Mononuclear cell (primary cell): Measurements from ENCODE around the gene ALS2CL. TPM values are rescaled to one million over a fixed set of nuclear protein-coding genes. Genes with fewer than 3 reads are reported as not detected.

Experiments used
- H3K27me3 ChIP-seq: 2 replicates; pipeline ENCODE4 v1.6.0; 2011; ENCODE audit warnings: low read length, control low read depth; ENCODE audit not compliant: insufficient read depth
- H3K4me1 ChIP-seq: 2 replicates; pipeline ENCODE4 v1.5.1; 2011; ENCODE audit warnings: mild to moderate bottlenecking, low read length, control low read depth; ENCODE audit not compliant: insufficient read depth
- H3K4me3 ChIP-seq: 2 replicates; pipeline ENCODE4 v1.5.1; 2011; ENCODE audit warnings: mild to moderate bottlenecking, low read length, moderate library complexity
- H3K9me3 ChIP-seq: 2 replicates; pipeline ENCODE4 v1.5.1; 2011; ENCODE audit warnings: low read depth, mild to moderate bottlenecking, control low read depth, low read length
- total RNA-seq: library from RNA; depleted of rRNA; stranded (reverse); fragments of >200 nt; gene quantifications from one replicate; pipeline ENCODE4 v1.2.3, GENCODE V29; 2012

Gene ALS2CL
- total RNA-seq, 1 donor: 5.4 TPM

GRCh38 chr3:46660003-46660402, 33.5 kb downstream of the ALS2CL start:
- no peaks in the 10 kb centered on the region for H3K27me3 ChIP-seq
- no peaks in the 10 kb centered on the region for H3K4me1 ChIP-seq
- no peak overlapping the region for H3K4me3 ChIP-seq
- no peaks in the 10 kb centered on the region for H3K9me3 ChIP-seq

- Histone ChIP-seq H3K27me3 (no peaks in the 10 kb centered on the region), H3K4me3 (no peak overlapping the region), H3K9me3 (no peaks in the 10 kb centered on the region), H3K4me1 (no peaks in the 10 kb centered on the region)
Measured at GRCh38 chr3:46659285-46659684, 34.2 kb downstream of the ALS2CL start.

- no peak overlapping the region for H3K4me3 ChIP-seq
- peaks cover 5% of the 10 kb centered on the region for H3K9me3 ChIP-seq
- H3K4me1 ChIP-seq: no peaks in the 10 kb centered on the region
- H3K27me3 ChIP-seq: no peaks in the 10 kb centered on the region
Measured at GRCh38 chr3:46656778-46657556, 36.5 kb downstream of the ALS2CL start.

GRCh38 chr3:46655271-46655670, 38.2 kb downstream of the ALS2CL start:
- Histone ChIP-seq H3K4me1 (no peaks in the 10 kb centered on the region), H3K9me3 (peaks cover 13% of the 10 kb centered on the region), H3K27me3 (peaks cover 5% of the 10 kb centered on the region), H3K4me3 (no peak overlapping the region)

- no peaks in the 10 kb centered on the region for H3K4me1 ChIP-seq
- peaks cover 5% of the 10 kb centered on the region for H3K27me3 ChIP-seq
- H3K4me3 ChIP-seq: no peak overlapping the region
Measured at GRCh38 chr3:46651084-46651483, 42.4 kb downstream of the ALS2CL start.

GRCh38 chr3:46649436-46649835, 44.0 kb downstream of the ALS2CL start:
- H3K4me3 ChIP-seq: no peak overlapping the region
- peaks cover 13% of the 10 kb centered on the region for H3K9me3 ChIP-seq
- no peaks in the 10 kb centered on the region for H3K4me1 ChIP-seq
- peaks cover 5% of the 10 kb centered on the region for H3K27me3 ChIP-seq

More at GRCh38 chr3:46651084-46651483, 42.4 kb downstream of the ALS2CL start:
- H3K9me3 ChIP-seq: peaks cover 13% of the 10 kb centered on the region

GRCh38 chr3:46648096-46648495, 45.4 kb downstream of the ALS2CL start:
- Histone ChIP-seq H3K27me3 (peaks cover 5% of the 10 kb centered on the region), H3K9me3 (peaks cover 13% of the 10 kb centered on the region), H3K4me1 (no peaks in the 10 kb centered on the region), H3K4me3 (no peak overlapping the region)

GRCh38 chr3:46646700-46647099, 46.8 kb downstream of the ALS2CL start:
- peaks cover 5% of the 10 kb centered on the region for H3K9me3 ChIP-seq
- no peaks in the 10 kb centered on the region for H3K4me1 ChIP-seq
- peaks cover 2% of the 10 kb centered on the region for H3K27me3 ChIP-seq
- H3K4me3 ChIP-seq: no peak overlapping the region

- H3K9me3 ChIP-seq: no peaks in the 10 kb centered on the region
- H3K4me1 ChIP-seq: no peaks in the 10 kb centered on the region
- no peak overlapping the region for H3K4me3 ChIP-seq
- no peaks in the 10 kb centered on the region for H3K27me3 ChIP-seq
Measured at GRCh38 chr3:46643701-46644100, 49.8 kb downstream of the ALS2CL start.

- Histone ChIP-seq H3K27me3 (no peaks in the 10 kb centered on the region), H3K4me1 (no peaks in the 10 kb centered on the region), H3K9me3 (no peaks in the 10 kb centered on the region), H3K4me3 (no peak overlapping the region)
Measured at GRCh38 chr3:46642971-46643370, 50.5 kb downstream of the ALS2CL start.

GRCh38 chr3:46640927-46641326, 52.6 kb downstream of the ALS2CL start:
- Histone ChIP-seq H3K4me1 (no peaks in the 10 kb centered on the region), H3K27me3 (no peaks in the 10 kb centered on the region), H3K4me3 (no peak overlapping the region), H3K9me3 (no peaks in the 10 kb centered on the region)

- H3K4me1 ChIP-seq: no peaks in the 10 kb centered on the region
- no peaks in the 10 kb centered on the region for H3K9me3 ChIP-seq
- H3K27me3 ChIP-seq: no peaks in the 10 kb centered on the region
- no peak overlapping the region for H3K4me3 ChIP-seq
Measured at GRCh38 chr3:46639221-46639620, 54.3 kb downstream of the ALS2CL start.

GRCh38 chr3:46634856-46635255, 58.6 kb downstream of the ALS2CL start:
- Histone ChIP-seq H3K4me3 (no peak overlapping the region), H3K9me3 (no peaks in the 10 kb centered on the region), H3K4me1 (peaks cover 6% of the 10 kb centered on the region)

GRCh38 chr3:46632792-46633191, 60.7 kb downstream of the ALS2CL start:
- Histone ChIP-seq H3K4me1 (peaks cover 14% of the 10 kb centered on the region), H3K9me3 (no peaks in the 10 kb centered on the region), H3K27me3 (no peaks in the 10 kb centered on the region), H3K4me3 (no peak overlapping the region)

More at GRCh38 chr3:46634856-46635255, 58.6 kb downstream of the ALS2CL start:
- H3K27me3 ChIP-seq: no peaks in the 10 kb centered on the region

GRCh38 chr3:46629551-46630517, 63.6 kb downstream of the ALS2CL start:
- H3K27me3 ChIP-seq: peaks cover 4% of the 10 kb centered on the region
- no peaks in the 10 kb centered on the region for H3K9me3 ChIP-seq
- H3K4me1 ChIP-seq: peaks cover 14% of the 10 kb centered on the region
- H3K4me3 ChIP-seq: peak overlapping the region; percentile 11
